Posterior vena cava (tissue), 2 donors: ENCODE results near the gene FAM53B. TPM values are rescaled to one million over a fixed set of nuclear protein-coding genes. Genes with fewer than 3 reads are reported as not detected.

Source experiments
- DNase-seq: peaks from one replicate; pipeline ENCODE4 v3.0.0-alpha.2; 2020; ENCODE audit warnings: low spot score
- intact Hi-C, 2 donors: fragments of 100-400 bp; cut with DNase I; formaldehyde crosslinking; loops; one replicate each; pipeline versions ENCODE4 v1.14.1 to v1.14.2; 2022 to 2023
- total RNA-seq, 2 donors: library from RNA; stranded (reverse); fragmentation: NEBNext Ultra II Directional; extraction: Animal tissue kit (Norgen Biotek cat#: 25700); gene quantifications; one replicate each; pipeline ENCODE4 v1.2.1, GENCODE V29; 2021
- donor health status: DM: yes; HTN: yes; CAD: no.
- donor health status: DM: yes; HTN: yes; CAD: no.

Gene FAM53B
- total RNA-seq, 2 donors from 2014 or later = 15.6 to 21.4 TPM

DNA sequence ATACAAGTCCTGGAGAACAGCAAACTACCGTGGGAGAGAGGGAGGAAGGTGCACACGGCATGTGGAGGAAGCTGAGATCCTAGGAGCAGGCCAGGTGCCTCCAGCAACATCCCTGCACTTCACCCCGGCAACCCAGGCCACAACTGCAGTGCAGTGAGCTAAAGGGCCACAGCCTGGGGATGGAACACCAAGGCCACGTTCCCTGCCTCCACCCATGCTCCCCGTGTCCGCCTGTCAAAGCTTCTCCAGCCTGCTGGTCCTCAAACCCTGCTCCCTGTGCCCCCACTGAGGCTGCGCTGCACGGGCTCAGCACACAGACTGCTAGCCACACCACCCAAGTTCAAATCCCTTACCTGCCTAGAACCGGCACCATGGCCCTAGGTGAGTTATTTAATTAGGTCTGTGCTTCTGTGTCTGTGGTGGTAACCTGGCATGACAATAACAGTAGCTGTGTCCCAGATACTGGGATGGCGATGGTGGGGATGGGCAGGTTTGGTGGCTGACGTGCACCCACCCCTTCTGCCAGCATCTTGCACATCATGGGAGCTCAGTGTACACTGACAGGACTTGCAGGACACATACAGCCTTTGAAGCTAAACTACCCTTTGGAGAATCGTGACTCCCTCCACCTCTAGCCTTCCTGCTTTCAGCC is 85.5 kb downstream of the FAM53B start:
- intact Hi-C loops = no loop called here
- no peak for DNase-seq

DNA sequence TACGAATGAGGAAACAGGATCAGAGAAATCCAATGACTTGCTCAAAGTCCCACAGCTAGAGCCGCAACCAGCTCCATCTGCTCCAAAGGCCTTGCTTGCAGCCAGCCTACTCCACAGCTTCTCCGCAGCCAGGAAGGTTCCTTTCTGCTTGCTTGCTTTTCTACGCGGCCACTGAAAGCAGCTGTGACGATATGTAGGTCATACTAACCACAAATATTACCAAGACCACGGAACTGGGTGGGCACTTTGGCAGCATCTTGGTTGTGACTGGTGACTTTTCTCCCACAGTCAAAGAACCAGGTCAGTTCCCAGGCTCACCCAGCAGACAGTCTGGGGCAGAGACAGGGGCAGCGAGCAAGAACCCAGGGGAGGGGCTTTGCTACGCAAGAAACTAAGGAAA is 86.4 kb downstream of the FAM53B start:
- intact Hi-C loops = no loop called here
- no peak for DNase-seq

DNA sequence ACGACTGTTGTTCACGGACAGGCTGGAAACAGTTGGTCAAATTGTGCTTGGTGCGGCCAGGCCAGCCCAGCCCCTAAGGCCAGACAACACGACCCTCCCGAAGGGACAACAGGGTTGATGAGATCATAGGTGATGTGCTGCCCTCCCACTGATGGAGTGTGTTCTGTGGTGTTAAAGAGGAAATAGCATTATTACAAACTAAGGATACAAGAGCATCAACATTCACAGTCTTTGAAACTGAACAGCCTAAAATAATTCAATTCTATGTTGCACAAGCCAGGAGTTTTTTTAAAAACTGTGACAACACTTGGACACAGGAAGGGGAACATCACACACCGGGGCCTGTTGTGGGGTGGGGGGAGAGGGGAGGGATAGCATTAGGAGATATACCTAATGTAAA is 87.6 kb downstream of the FAM53B start:
- intact Hi-C loops = no loop called here
- no peak for DNase-seq

DNA sequence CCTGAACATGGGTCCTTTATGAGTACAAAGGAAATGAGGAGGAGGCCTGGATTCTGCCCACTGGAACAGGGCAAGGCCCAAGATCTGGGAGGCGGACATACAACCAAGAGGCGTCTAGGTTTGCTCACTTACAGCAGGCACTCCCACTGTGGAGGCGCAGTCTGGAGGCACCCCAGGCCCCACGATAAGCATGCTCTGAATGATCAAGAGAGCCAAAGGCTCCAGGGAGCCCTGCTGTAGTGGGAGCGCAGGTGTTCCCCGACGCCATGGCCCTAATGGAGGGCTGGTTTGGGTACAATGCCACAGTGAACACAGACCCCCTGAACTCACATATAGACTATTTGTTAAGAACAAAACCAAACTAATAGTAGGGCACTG is 88.1 kb downstream of the FAM53B start:
- intact Hi-C loops = no loop called here
- no peak for DNase-seq

DNA sequence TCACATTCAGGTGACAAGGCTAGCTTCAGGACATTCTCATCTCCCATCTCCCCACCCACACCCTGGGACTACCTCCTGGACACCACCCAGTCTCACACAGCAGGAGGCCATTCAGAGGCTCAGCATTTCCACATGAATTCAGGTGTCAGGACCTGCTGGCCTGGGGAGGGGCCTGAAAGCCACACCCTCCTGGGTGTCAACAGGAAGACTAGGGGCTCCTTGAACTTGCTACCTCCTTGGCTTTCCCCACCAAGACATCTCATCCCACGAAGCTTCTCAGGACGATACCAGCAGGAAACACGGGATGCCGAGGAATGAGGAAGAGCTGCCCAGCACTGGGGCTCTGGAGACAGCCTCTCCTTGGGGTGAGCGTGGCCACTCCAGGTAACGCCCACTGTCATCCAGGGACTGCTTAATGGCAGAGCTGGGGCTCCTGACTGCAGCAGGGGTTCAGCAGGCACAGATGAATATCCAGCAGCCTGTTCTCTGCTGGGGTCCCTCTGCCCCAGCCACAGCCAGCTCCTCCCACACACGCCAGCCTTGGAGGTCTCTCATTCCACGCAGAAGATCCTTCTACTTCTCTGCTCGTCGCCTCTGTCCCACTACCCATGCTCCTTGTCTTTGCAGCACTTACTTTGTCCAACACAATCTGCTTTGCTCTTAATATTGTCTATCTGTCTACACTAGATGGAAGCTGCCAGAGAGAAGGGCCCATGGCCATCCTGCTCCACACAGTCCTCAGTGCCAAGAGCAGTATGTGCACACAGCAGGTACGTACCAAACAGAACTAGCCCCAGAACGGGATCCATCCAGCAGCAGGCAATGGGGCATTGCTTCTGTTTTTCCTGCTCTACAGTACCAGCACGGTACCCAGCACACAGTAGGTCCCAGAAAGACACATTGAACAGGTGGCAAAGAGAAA is 88.7 kb downstream of the FAM53B start:
- intact Hi-C loops = no loop called here
- no peak for DNase-seq

DNA sequence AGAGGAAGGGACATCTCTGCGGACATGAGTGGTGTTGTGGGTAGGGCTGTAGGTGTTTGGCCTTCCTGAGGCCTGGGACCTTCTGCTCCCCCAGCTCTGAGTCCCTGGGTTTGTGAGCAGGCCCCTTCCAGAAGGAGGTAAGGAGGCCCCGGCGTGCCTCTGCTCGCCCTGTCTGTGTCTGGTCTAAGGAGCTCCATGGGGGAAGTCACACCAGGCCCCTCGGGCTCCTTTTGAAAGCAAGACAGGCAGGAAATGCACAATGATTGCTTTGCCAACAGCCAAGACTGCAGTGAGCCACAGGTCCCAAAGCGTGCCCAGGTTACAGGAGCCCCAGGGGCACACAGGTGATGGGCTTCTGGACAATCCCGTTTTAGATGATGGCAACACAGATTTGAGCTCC is 89.5 kb downstream of the FAM53B start:
- no peak for DNase-seq
- intact Hi-C loops = no loop called here

DNA sequence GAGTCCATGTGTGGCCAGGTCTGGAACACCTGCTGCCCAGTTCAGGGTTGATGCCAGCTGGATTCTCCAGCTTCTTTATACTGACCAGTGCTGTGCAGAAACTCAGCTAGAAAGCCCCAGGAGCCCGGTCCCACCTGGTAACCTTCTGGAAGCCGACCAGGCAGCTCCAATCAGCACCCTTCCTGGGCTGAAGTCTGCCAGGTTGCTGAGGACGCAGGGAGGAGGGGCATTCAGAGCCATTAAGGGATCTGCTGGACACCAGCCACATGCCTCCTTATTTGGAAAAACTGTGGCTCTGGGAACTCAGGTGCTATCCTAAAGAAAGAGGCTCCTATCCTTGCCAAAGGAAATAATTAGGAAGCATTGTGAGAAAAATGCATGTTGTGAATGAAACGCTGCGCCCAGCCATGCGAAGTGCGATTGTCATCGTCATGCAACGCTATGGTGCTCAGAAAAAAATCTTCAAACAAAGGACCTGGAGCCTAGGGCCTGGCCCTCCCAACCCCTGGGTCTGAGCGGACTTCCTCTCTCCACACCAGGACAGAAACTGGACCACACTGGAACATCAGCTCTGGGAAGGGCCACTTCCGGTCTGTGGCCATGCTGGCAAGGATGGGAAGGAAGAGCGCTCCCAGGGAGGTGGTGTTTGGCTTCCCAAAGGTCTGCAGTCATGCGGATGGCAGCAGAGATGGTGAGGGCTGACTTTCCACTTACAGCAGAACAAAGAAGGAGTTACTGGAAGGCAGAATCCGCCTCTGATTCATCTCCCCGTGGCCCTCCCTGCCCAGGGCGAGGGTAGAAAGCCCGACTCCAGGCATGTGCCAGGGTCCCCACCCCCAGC is 90.1 kb downstream of the FAM53B start:
- no peak for DNase-seq
- intact Hi-C loops = no loop called here

DNA sequence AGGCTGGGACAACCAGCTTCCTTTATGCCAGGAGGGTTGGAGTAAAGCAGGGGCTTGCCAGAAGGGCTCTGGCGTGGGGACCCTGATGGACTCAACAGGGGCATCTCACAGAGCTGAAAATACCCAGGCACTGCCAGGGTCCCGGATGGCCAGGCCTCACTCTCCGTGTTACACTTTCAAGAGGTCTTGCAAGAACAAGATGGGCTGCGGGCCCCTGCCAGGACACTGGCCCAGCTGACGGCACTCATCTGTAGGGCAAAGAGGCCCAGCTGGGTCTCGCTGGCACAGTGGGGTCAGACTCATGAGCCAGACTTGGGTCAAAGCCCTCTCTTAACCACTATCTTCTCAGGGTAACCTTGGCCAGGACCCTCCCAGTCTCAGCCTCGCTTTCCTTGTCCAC is 90.9 kb downstream of the FAM53B start:
- intact Hi-C loops = no loop called here
- DNase-seq = no peak

DNA sequence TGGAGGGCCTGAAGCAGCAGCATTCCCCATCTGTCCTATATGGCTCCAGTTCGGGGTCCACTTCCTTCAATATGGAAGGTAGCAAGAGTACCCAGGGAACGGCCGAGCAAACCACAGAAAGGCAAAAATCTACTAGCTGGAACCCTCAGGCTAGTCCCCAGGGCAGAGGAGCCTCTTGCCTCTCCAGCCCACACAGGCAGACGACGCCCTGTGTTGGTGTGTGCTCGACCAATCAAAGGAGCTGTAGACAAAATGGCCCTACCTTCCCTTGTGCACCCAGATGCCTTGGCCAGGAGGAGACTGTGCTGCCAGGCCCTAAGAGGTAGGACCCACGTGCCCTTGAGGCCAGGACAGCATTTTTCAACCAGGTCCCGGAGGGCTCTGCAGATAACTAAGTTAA is 91.5 kb downstream of the FAM53B start:
- intact Hi-C loops = no loop called here
- DNase-seq = no peak

DNA sequence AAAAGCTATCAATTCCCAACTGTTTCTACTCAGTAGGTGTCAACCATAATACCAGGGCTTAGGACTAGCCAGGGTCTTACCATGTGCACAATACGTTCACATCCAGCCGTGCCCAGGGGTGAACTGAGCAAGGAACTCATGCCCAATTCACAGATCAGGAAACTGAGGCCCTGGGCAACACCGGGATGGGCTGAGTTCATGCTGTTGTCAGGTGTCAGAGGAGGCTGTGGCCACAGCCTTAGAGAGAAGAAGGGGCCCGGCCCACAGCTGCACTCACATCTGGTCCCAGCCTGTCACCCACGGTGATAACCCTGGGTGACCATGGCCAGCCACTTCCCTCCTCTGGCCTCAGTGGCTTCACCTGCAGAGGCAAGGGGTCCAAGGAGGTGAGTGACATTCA is 92.0 kb downstream of the FAM53B start:
- intact Hi-C loops = no loop called here
- no peak for DNase-seq

DNA sequence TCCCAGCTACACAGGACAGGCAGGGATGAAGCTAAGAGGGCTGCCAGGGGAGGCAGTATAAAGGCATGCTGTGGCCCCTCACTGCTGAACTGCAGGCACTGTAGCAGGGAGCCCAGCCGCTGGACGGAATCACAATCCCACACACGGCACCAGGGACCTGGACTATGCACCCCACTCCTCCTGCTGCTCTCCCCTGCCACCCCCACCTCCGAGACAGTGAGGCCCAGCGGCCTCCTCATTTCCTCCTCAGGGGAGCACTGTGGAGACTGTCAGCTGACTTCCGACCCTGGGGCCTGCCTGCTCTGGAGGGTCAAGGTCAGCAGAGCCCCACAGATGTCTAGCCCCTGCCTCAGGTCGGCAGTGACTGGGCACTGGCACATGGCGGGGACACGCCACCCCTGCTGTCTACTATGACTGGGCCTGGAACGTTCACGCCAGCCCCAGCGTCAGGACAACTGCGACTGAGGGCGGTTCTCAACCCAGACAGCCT is 92.7 kb downstream of the FAM53B start:
- no peak for DNase-seq
- intact Hi-C loops = no loop called here

DNA sequence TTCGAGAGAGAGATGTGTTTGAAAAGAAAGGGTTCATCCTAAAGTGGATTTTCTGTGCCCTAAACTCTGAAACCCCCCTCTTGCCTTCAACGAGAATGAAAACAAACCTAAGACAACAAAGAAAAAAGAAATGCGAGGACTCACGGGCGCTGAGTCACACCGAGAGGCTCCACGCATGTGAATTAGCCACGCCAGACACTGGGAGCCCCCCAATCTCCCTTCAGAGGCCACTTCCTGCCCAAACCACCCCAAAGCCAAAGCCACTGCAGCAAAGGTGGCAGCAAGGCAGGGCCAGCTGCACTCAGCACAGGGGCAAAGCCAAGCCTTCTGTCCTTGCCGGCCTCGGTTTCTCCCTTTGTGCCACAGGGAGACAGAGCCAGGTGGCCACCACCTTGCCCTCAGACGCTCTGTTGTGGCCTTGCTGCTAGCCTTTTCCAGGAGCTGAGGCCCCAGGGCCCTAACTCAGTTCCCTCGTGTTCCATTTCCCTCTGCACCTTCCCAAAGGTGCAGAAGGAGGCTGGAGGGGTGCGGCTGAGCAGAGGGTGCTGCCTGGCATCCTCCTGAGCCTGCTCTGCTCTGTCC is 93.3 kb downstream of the FAM53B start:
- no peak for DNase-seq
- intact Hi-C loops = no loop called here

DNA sequence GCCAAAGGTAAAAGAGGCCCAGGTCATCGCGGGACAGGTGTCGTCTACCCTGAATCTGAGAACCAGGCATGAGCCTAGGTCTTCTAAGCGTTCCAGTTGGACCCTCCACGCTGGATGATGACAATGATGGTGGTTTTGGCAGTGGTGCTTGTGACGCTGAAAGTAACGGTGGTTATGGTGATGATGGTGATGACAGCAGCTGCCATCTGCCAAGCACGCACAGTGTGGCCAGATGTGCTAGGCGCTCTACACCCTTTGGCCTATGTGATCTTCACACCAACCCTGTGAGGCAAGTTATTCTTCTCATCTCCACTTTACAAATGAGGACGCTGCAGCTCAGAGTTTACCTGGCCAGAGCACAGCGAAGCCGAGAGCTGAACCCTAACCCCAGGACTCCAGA is 93.9 kb downstream of the FAM53B start:
- intact Hi-C loops = no loop called here

DNA sequence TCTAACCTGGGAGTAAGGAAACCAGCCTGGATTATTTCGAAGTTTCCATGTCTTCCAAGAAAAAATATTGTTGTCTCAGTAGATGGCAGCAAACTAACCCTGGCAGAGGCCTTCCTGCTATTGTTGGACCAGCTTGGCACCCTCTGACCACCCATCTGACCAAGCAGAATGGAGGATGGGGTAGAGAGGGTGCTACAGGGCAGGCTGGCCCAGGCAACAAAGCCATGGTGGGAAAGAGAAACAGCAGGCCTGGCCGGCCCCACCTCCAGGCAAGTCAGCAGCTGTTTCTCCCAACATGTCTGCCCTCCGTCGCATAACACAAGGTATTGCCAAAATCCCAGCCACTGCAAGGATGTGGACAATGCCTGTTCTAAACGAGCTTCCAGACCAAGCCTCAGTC is 95.0 kb downstream of the FAM53B start:
- intact Hi-C loops = loop anchor here in 1 of 2 donors (10.0 kb wide), 1 partner anchor 86 kb away; no protein-coding TSS in a partner anchor
- DNase-seq = no peak

More for the DNA sequence above, 93.9 kb downstream of the FAM53B start:
- DNase-seq = no peak

DNA sequence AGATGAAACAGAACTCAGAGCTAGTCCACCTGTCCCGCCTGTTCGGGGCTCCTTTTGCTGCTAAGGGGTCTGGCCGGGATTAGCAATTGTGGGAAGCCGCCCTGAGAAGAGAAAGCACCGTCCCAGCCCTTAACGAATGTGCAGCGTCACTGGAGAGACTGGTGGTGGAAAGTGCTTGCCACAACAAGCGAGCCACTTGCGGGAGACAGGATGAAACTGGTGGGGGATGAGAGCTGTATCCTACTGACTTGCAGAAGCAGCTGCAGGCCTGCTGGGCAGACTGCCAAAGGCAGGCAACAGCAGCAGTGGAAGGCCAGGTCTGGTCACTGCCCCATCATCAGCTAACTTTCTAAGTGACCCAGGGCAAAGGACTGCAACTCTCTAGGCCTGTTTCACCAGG is 95.4 kb downstream of the FAM53B start:
- no peak for DNase-seq
- intact Hi-C loops = loop anchor here in 1 of 2 donors (10.0 kb wide), 1 partner anchor 86 kb away; no protein-coding TSS in a partner anchor

DNA sequence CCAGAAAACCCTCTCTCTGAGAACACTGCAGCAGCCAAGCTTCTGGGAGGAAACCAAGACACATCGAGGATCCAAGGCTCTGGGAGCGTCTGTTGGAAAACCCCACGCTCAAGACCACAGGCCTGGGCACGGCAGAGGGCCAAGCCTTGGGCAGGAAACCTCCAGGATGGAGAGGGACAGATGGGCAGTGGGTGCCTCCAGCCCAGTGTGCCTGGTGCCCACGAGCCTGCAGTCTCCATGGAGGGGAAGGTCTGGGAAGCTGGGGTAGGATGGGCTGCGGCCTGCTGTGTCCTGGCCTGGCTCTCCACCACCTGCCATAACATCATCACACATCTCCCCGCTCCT is 96.1 kb downstream of the FAM53B start:
- intact Hi-C loops = loop anchor here in 1 of 2 donors (10.0 kb wide), 1 partner anchor 87 kb away; no protein-coding TSS in a partner anchor
- DNase-seq = no peak

DNA sequence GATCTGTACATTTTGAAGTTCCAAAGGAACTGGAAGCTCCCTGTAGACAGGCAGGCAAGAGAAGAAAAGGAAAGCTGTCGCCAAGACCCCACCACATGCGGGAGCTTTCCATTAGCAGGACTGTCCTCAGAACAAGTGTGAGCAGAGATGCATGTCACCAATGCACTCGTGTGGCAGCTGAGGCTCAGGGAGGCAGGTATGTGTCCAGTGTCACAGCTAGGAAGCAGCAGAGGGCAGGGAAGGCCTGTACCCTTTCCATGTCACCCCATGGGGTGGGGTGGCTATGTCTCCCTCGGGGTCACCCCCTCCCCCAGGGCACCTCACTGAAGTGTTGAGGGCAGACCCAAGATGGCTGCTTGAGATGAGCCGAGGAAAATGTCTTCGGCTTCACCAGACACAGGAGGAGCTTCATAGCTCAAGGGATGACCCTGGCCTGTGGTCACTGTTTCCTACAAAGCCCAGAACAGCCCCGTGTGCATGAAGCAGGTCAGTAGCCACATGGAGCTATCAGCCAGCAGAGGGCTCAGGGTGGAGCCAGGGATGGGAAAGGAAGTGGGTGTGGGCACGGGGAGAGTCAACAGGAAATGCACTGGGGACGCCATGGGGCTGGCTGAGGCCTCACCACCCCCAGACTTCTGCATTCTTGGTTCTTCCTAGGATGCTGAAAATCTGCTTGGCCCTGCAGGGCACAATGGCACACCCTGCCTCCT is 96.6 kb downstream of the FAM53B start:
- peak; percentile 94 for DNase-seq
- intact Hi-C loops = loop anchor here in 1 of 2 donors (10.0 kb wide), 1 partner anchor 87 kb away; no protein-coding TSS in a partner anchor

DNA sequence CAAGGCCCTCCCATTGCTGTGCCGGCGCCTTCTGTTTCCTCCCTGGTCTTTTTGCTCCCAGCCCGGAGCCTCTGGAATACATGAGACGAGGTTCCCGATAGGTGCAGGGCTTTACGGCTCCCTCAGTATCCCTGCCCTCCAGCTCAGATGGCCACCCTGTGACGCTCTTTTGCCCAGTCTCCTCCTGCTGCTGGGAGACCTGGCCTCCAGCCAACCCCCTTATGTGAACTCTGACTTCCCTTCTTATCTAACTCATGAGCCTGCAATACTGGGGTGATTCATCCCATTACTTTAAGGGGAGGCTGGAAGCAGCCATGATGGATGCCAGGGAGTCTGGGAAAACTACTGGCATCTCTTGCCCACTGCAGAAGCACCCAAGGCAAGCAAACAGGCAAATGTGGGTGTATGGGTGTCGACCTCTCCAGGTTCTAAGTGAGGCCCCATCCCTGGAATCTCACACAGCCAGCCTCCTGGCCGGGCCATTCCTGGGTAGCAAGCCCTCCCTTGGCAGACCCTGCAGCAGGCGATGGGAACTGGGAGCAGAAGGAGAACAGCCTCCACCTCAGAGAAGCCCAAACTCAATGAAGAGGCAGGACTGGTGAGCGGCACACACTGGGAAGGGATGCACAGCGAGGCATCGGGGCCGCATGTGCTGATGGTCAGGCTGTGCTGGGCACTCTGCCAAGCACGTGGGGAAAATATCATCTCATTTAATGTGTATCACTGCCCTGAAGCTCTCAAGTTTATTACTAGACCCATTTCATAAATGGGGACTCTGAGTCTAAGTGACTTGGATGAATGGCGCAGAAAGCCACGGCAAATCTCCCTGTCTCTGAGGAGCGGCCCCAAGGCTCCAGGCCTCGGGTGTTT is 97.5 kb downstream of the FAM53B start:
- intact Hi-C loops = loop anchor here in 1 of 2 donors (10.0 kb wide), 1 partner anchor 88 kb away; no protein-coding TSS in a partner anchor
- peak; percentile 96 for DNase-seq
